Esophagus squamous epithelium (tissue), 4 donors: Measurements from ENCODE around the gene FBXW11.

Experiments used
- CTCF ChIP-seq, 6 experiments: fragments of 450-650 bp in 4 of 6; fragments of 200-600 bp in 2 of 6; sonication (generic) in 2 of 6; IDR thresholded peaks; one replicate each; pipeline ENCODE4 v1.5.1; 2016 to 2019; ENCODE audit warnings: antibody characterized with exemption in 6 of 6, mild to moderate bottlenecking in 4 of 6, moderate library complexity in 4 of 6
- POLR2A ChIP-seq, 4 donors: fragments of 450-650 bp; IDR thresholded peaks; one replicate each; pipeline ENCODE4 v1.6.1; 2017; ENCODE audit warnings: antibody characterized with exemption in 4 of 4, mild to moderate bottlenecking in 4 of 4, moderate library complexity in 3 of 4

GRCh38 chr5:171858303-171858702 lies 148.1 kb downstream of the FBXW11 start:
- TF ChIP-seq POLR2A (IDR thresholded peaks at IDR 0.05), result no peak
- peak in 3 of 6 experiments; percentile 9 to 46 (median 16) for TF ChIP-seq CTCF (IDR thresholded peaks at IDR 0.05)
